HG02973 (cell line): Measurements from ENCODE around the gene LARP4B.

Experiments used
- ATAC-seq: cut with Tn5 transposase; IDR thresholded peaks from one replicate; pipeline ENCODE4 v1.9.1; 2021; ENCODE audit warnings: moderate library complexity; ENCODE audit not compliant: unreplicated experiment

LARP4B gene

DNA sequence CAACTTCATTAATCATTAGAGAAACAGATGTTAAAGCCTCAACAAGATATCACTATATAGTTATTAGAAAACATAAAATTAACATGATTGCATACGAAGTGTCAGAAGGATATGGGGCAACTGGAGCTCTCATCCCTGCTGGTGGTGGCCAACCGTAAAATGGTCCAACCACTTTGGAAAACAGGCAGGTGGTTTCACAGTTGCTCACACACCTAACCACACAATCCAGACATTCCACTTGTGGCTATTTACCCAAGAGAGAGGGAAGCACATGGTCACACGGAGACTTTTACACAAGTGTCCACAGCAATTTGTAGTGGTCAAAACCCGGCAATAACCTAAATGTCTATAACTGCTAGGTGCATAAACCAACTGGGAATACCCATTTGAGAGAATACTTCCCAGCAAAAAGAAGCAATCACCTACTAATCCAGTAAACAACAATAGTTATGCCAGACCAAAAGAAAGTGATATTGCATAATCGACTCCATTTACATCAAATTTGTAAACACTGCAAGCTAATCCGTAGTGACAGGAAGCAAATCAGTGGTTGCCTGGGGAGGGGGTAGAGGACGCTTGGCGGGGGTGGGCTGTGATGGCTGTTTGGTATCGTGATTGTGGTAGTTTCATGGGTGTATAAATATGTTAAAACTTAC is 91.8 kb downstream of the LARP4B start:
- ATAC-seq: no peak

DNA sequence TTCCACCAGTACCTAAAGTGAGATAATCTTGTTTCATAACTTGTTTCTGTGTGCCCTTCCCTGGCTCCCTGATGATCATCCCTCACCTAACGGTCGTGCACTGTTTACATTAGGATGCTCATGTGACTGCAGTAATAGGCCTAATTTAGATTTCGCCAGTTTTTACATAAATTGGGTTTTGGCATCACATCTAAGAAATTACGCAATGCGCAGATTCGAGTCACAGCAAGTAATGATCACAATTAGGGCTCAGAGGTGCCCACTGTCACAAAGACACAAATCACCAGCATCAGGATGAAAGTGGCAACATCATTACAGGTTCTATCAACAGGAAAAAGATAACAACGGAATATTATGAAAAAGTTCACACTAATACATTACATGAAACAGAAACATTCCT is 94.7 kb downstream of the LARP4B start:
- no peak for ATAC-seq

DNA sequence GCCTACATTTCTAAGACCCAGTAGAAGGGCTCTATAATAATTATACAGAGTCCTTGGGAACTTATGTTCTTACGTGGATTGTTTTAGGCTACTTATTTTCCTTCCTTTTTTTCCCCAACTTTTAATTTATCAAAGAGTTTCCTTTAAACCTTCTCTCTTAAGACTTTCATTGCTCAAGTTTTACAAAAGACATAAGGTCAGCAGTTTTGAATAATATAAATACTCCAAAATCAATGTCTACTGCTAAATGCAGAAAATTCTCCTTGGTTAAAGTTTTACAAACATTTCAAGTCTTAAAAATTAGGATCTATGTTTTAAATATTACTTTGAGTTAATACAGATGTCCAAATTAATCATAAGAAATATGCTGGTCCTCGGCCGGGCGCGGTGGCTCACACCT is 97.0 kb downstream of the LARP4B start:
- no peak for ATAC-seq

DNA sequence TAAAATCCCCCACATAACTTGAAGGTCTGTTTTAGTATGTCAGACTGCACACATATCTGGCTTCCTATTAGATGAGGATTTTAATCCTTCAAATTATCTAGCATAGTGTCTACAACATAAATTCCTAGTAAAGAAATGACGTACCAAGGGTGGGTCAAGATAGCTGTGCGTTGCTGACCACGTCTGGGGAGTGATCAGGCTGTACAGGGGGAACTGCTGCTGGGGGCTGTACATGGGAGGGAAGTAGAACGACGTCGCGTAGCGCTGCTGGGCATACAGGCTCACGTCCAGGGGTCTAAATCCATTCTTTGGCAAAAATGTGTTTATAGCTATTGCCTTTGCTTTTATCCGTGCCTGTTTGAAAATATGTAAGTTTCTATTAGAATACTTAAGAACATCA is 102.3 kb downstream of the LARP4B start:
- ATAC-seq: no peak

DNA sequence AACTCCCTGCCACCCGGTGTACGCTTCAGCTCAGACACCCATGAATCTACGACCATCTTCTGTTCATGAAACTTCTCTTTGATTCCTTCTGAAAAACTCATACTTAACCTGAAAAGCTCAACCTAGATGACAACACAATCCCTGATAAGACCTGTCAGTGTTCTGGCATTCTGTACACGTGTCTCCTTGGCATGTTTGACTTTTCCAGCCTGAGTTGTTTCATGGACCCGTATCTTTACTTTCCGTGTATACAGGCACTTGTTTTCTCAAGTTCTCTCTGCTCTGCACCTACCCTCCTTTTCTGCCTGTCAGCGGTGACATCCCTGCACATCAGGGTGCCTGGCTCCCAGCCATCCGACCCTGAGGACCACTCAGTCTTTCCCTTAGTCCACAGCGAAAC is 103.3 kb downstream of the LARP4B start:
- no peak for ATAC-seq

DNA sequence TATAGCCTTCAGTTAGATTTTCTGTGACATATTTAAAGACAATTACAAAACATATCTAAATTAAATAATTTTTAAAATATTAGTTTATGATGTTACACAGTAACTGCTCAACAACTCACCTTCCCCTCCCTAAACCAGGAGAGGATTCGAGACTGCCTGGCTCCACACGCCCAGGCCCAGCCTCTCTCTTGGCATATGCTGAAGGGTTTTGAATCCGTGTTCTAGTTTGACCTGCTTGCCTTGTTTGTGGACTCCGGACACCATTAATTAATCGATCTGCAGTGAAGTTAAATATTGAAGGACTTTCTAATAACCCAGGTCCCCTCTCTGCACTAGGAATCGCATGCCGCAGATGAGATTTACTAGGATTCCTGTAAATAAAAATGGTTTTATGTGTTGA is 106.6 kb downstream of the LARP4B start:
- ATAC-seq: no peak

DNA sequence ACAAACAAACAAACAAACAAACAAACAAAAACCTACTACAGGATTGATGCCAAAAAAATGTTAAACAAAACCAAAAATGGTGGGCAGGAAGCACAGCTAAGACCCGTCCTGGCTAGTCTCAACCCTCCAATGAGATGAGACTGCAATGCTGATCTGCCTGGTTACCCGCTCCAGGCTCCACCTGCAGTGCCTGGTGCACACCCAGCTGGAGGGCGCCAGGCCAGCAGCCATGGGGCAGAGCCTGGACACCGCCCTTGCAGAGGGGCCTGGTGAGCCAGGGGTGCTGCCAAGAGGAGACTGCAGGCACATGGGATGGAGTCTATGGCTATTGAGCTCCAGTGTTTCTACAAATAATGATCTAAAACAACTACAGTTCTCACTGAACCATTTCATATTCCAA is 107.0 kb downstream of the LARP4B start:
- ATAC-seq: no peak

DNA sequence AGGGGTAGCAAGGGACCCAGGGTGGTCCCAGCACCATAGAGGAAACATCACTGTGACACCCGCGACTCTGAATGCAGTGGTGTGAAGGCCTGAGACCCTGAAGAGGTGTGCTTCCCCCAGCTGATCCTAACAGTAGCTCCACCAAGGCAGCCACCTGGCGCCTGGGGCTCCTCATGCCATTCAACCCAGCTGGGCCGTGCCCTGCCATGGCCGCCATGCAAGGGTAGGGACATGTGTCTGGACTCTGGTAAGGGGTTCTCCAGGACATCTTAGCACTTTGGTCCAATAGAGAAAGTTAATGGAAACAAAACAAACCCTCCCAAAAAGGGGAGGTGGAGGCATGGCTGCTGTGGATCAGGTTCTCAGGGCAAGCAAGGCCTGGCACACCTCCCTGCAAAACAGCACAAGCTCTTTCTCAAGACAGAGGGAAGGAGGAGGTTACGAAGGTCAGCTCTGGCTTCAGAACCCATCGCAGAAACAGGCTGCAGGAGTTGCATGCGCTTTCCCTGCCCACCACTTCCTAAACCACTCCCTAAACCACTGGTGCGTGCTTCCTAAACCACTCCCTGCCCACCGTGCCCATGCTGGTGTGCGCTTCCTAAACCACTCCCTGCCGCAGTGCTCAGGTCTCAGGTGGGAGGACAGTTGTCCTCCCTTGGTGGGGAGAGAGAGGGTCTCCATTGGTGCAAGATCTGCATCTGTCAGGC is 108.7 kb downstream of the LARP4B start:
- no peak for ATAC-seq

DNA sequence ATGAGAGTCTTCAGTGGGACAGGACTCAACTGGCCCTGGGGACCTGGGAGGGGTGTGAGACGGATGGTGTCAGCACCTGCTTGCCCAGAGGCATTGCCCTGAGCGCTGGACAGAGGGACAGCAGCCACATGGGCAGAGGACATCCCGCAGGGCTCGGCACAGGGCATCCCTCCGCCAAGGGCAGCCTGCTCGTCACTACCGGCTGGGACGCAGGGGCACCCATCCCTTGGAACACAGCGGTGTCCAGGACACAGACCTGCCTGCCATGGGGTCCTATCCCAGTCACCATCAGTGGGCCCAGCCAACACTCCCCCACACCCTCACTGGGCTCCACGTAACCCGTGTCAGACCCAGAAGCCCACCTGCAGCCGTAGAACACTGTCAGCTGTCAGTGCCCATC is 109.3 kb downstream of the LARP4B start:
- no peak for ATAC-seq

DNA sequence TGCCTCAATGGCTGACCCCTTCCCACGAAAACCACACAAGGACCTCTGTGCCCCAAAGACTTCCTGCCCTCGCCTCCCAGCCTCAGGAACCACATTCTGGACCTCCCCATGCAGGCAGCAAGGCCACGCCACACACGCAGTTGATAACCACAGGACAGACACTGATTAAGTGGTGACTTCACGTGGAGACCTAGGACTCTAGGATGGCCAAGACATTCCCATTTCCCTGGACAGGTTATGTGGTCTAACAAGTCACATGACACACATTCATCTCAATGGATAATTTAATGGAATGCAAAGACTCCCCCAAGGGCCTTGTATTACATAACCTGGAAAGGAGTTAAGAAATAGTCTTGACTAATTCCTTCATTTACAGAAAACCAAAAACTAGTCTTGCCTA is 110.2 kb downstream of the LARP4B start:
- ATAC-seq: no peak

DNA sequence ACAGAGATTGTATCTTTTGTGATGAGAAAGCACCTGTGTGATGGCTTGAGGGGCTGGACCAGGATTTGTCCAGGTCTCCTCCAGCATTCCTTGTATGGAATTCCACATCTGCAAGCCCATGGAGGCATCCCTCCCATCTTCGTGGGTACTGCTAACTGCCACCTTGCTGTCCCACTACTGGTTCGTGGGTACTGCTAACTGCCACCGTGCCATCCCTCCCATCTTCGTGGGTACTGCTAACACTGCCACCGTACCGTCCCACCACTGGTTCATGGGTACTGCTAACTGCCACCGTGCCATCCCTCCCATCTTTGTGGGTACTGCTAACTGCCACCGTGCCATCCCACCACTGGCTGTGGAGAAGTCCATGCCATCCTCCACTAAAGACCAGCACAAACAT is 111.7 kb downstream of the LARP4B start:
- ATAC-seq: no peak

DNA sequence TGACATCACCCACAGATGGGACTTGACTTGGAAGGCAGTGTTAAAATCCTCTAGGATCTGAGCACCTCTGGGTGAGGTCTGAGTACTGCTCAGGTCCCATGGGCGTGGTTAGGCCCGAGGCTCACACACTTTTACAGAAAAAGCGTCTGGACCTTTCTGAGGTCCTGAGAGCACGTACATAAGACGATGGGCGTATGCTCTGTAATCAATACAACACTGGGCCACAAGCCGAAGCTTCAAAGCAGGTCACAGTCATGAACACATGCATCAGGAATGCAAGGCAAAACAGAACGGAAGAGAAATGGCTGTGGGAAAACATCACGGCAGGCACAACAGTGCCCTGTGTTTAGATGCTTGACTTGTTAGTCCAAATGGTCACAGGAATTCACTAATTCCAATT is 112.2 kb downstream of the LARP4B start:
- no peak for ATAC-seq

DNA sequence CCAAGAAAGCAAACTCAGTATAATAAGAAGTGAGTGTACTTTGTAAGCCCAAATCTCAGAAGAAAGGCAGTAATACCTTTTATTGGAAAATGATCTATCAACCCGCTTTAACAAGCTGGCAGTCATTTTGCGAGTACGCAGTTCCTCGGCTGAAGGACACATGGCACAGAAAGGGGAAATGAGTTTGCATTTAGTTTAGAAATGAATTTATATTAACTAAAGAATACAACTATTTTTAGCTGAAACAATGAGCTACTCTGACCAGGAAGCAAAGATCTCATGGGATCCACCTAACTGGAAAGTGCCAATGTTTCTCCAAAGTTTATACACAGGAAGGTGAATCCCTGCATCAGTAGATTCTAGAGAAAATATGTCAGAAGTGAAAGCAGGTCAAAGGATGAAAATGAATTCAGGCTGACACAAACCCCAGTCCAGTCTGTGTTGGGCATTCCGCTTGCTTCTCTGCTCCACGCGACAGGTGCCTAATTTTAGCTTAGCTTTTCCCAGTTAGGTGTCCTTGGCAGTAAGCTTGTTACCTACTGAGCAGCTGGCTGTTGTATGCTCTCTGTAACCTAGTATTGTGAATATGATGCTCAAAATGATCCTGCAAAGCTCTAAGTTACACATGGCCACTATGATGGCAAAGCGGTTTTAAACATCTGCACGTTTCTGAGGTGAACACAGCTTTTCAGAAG is 112.8 kb downstream of the LARP4B start:
- no peak for ATAC-seq

DNA sequence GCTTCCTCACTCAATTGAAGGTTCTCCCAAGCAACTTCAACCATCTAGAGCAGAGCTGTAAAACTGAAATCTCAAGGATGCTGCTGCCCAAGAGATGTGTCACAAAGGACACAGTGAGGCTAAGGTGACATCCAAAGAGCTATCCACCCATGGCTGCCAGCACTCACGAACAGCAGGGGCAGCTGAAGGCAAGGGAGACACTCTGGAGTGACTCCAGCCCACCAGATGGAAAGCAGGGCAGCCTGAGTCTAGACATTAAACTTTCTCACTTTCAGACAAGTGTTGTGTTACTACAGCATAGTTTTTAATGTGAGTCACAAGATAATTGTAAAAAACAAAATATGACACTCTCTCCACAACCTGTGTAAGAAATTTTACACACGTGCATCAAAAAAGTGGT is 113.5 kb downstream of the LARP4B start:
- ATAC-seq: no peak

DNA sequence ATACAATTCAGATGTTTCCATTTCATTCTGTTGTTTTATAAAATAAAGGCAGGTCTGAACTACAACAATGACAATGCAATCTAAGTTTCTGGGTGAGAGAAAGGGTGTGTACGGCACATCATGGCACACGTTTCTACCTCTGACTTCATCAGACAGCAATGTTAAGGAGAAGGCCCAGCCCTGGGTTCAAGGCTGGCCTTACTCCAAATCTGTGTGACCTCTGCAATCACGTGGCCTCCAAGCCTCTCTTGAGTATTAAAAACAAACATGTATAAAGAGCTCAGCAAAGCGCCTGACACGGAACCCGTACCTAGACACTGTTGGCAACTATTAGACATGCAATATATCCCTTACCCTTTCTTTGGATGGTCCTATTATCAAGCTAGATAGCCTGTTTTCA is 114.1 kb downstream of the LARP4B start:
- no peak for ATAC-seq

DNA sequence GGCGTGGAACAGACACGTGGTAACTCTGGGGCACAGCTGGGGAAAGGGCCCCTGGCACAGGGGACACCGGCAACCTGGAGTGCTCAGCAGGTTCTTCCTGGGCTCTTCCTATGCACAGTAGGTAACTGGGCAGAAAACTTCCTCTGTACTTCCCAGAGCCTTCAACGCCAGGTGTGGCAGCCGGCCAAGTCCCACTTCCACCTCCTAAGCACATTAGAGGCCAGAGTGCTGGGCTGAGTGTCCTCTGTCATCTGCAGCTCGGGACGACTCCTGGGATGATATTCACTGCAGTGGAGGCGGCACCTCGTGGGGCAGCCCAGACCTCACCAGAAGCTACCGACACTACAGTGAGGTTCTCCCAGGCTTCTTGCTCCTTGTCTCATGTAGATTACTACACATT is 114.5 kb downstream of the LARP4B start:
- no peak for ATAC-seq

DNA sequence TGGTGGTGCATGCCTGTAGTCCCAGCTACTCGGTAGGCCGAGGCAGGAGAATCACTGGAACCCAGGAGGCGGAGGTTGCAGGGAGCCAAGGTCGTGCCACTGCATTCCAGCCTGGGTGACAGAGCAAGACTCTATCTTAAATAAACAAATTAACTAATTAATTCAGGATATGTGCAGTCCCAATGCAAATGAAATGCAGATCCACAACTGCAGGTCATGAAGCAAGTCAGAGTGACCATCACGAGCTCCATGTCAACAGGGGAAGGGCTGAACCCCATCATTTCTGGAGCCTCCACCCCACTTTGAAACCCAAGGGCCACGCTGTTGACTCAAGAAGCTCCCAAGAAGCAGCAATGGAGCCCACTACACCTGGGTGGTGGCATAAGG is 115.4 kb downstream of the LARP4B start:
- no peak for ATAC-seq

DNA sequence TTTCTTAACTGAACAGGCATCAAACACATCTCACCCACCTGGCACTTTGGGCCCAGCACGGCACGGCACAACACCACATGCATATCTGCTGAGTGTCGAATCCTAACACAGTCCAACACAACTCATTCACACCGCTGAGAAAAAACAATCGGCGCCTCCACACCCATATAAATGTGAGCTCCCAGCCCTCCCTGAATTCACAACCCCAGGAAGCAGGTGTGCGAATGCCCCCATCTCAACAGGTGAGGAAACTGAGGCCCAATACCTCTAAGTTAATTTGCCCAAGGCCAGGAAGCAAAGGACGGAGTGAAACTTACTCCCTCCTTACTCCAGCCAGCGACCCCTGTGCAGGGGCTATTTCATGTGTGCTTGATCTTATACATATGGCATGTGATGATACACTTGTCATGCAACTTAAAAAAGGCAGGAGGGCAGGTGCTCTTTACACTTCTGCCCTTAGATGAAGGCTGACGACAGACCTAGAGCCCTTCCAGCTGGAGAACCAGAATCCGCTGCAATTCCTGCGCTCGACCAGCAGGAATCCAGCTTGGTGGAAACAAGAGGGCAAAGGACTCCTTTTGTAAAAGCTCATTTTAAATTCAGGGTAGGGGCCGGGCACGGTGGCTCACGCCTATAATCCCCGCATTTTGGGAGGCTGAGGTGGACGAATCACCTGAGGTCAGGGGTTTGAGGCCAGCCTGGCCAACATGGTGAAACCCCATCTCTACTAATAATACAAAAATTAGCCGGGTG is 116.0 kb downstream of the LARP4B start:
- no peak for ATAC-seq

DNA sequence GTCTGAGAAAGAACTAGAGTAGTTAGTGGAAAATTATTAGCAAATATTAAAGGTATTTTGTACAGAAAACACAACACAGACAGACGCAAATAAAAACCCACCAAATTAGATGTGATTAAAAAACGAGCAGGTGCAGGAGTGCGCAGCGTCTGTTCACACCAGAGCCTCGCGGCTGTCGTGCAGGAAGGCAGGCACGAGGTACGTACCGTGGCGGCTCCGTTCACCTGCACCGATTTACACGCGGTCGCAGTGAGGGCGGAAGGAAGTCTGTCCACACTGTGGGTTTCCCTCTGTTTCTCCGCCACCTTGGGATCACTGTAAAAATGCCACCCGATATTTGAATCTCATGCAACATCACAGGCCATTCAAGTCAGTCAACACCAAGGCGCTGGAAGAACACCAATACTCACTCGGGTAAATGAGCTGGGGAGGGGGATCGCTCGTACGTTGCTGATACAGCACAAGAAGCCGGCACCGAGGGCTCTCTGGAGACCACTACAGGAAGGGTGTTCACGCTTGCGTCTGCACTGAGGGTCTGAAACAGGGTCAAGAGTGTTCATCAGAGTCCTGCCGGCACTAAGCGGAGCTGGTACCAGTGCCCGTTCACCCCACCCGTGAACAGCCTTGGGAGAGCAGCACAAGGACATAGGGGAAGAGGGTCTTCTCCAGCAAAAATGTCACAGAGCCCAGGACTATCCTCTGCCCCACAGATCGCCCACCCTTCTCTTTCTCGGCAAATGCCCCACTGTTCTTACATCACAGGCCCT is 116.8 kb downstream of the LARP4B start:
- no peak for ATAC-seq

DNA sequence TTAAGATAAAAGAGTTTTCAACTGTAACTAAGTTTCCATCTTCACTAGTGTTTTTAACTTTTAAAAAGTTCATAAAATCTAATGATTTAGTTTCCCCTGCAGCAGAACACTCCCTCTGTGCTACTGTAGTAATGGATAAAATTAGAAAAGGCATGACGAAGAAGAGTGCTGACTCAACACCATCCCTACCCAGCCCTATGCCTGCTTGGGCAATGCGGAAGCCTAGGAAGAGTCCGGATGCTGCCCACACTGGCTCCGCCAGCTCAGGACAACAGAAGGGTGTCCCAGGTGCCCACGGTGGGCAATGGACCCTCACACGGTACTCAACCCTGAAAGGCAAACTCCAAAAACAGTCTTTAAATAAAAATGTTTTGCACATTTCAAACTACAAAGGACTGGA is 118.2 kb downstream of the LARP4B start:
- no peak for ATAC-seq

DNA sequence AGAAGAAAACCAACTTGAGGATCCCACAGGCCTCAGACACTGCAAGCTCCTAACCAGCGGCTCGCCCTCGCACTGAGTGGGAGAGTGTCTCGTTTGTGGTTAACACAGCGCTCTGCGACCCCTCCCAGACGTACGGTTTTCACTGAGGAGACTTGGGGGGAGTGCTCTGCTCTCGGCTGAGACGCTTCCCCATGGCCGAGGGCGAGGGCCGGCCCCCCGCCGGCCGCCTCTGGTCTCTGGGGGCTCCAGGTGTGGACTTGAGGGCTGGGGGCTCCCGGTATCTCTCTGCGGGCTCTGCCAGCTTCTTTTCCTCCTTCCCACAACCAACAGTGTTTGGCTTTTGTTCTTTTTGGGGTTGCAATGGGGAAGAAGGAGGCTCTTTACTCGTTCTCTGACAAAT is 118.7 kb downstream of the LARP4B start:
- no peak for ATAC-seq
